ENCODE measurements around the gene ULK3.

The ULK3 gene

GRCh38 chr15:74844319-74845207, 1.6 kb upstream of the ULK3 start:
- DNase-seq (ENCODE audit: low read depth, low spot score) = no peak
- H3K4me3 ChIP-seq (ENCODE audit: low read length) = peak overlapping the region; percentile 27

- peak overlapping the region; percentile 86 for H3K4me3 ChIP-seq (ENCODE audit: low read length)
- DNase-seq (ENCODE audit: low read depth, low spot score) = no peak
Observed at GRCh38 chr15:74843891-74844299, 939 bp upstream of the ULK3 start.

- DNase-seq (ENCODE audit: low read depth, low spot score) = no peak
- peak overlapping the region; percentile 86 for H3K4me3 ChIP-seq (ENCODE audit: low read length)
Observed at GRCh38 chr15:74843445-74843828, 481 bp upstream of the ULK3 start.

- no peak for DNase-seq (ENCODE audit: low read depth, low spot score)
- H3K4me3 ChIP-seq (ENCODE audit: low read length) = peak overlapping the region; percentile 86
Observed at GRCh38 chr15:74841891-74842373, 1.0 kb downstream of the ULK3 start.

- no peak overlapping the region for H3K4me3 ChIP-seq (ENCODE audit: low read length)
- DNase-seq (ENCODE audit: low read depth, low spot score) = no peak
Observed at GRCh38 chr15:74840851-74841775, 1.8 kb downstream of the ULK3 start.

GRCh38 chr15:74839526-74840395, 3.2 kb downstream of the ULK3 start:
- DNase-seq (ENCODE audit: low read depth, low spot score) = no peak
- H3K4me3 ChIP-seq (ENCODE audit: low read length) = no peak overlapping the region

- DNase-seq (ENCODE audit: low read depth, low spot score) = no peak
Observed at GRCh38 chr15:74838746-74839525, 4.0 kb downstream of the ULK3 start.

GRCh38 chr15:74838137-74838516, 4.8 kb downstream of the ULK3 start:
- no peak overlapping the region for H3K4me3 ChIP-seq (ENCODE audit: low read length)
- DNase-seq (ENCODE audit: low read depth, low spot score) = no peak

More at GRCh38 chr15:74838746-74839525, 4.0 kb downstream of the ULK3 start:
- H3K4me3 ChIP-seq (ENCODE audit: low read length) = no peak overlapping the region

- H3K4me3 ChIP-seq (ENCODE audit: low read length) = no peak overlapping the region
- no peak for DNase-seq (ENCODE audit: low read depth, low spot score)
Observed at GRCh38 chr15:74837482-74838136, 5.3 kb downstream of the ULK3 start.

- DNase-seq (ENCODE audit: low read depth, low spot score) = no peak
- no peak overlapping the region for H3K4me3 ChIP-seq (ENCODE audit: low read length)
Observed at GRCh38 chr15:74836846-74837245, 6.1 kb downstream of the ULK3 start.

- no peak for DNase-seq (ENCODE audit: low read depth, low spot score)
- H3K4me3 ChIP-seq (ENCODE audit: low read length) = no peak overlapping the region
Observed at GRCh38 chr15:74835312-74835823, 7.6 kb downstream of the ULK3 start.

GRCh38 chr15:74833376-74834107, 9.4 kb downstream of the ULK3 start:
- H3K4me3 ChIP-seq (ENCODE audit: low read length) = no peak overlapping the region
- no peak for DNase-seq (ENCODE audit: low read depth, low spot score)

- no peak overlapping the region for H3K4me3 ChIP-seq (ENCODE audit: low read length)
- DNase-seq (ENCODE audit: low read depth, low spot score) = no peak
Observed at GRCh38 chr15:74832826-74833225, 10.1 kb downstream of the ULK3 start.

- no peak overlapping the region for H3K4me3 ChIP-seq (ENCODE audit: low read length)
- DNase-seq (ENCODE audit: low read depth, low spot score) = no peak
Observed at GRCh38 chr15:74831813-74832495, 11.0 kb downstream of the ULK3 start.

- no peak for DNase-seq (ENCODE audit: low read depth, low spot score)
- no peak overlapping the region for H3K4me3 ChIP-seq (ENCODE audit: low read length)
Observed at GRCh38 chr15:74830868-74831267, 12.1 kb downstream of the ULK3 start.

GRCh38 chr15:74829991-74830390, 13.0 kb downstream of the ULK3 start:
- H3K4me3 ChIP-seq (ENCODE audit: low read length) = no peak overlapping the region
- DNase-seq (ENCODE audit: low read depth, low spot score) = no peak

Data from Jurkat, Clone E6-1 (cell line).